ENCODE measurements around the gene LRP5.

Gene LRP5

DNA sequence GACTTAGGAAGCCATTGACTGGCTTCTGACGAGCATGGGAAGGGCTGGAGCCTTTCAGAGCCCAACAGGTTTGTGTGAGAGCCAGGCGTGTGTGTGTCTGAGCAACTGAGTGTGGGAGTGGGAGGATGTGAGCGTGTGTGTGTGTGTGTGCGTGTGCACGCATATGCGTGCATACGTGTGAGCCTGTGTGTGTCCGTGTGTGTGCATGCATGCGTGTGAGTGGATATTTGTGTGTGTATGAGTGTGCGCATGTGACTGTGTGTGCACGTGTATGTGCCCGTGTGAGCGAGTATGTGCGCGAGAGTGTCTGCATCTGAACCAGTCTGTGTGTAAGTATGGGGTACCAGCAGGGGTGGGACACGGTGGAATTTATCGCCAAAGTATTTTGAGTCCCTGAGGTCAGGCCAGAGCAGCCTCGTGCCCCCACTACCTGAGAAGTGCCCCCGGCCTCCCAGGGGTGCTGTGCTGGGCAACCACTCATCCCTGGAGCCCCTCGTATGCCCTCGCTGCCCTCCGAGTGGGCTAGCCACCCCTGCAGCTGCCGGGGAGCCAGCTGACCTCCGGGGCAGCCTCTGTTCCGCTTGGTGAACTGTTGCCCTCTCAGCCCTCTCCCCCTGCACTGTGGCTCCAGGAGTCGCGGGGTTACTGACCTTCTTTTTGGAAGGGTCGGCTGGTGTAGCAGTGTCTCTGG, 38.5 kb downstream of the LRP5 start:
- no peak for DNase-seq (ENCODE audit: low read depth)
- TF ChIP-seq, protein P1, sequence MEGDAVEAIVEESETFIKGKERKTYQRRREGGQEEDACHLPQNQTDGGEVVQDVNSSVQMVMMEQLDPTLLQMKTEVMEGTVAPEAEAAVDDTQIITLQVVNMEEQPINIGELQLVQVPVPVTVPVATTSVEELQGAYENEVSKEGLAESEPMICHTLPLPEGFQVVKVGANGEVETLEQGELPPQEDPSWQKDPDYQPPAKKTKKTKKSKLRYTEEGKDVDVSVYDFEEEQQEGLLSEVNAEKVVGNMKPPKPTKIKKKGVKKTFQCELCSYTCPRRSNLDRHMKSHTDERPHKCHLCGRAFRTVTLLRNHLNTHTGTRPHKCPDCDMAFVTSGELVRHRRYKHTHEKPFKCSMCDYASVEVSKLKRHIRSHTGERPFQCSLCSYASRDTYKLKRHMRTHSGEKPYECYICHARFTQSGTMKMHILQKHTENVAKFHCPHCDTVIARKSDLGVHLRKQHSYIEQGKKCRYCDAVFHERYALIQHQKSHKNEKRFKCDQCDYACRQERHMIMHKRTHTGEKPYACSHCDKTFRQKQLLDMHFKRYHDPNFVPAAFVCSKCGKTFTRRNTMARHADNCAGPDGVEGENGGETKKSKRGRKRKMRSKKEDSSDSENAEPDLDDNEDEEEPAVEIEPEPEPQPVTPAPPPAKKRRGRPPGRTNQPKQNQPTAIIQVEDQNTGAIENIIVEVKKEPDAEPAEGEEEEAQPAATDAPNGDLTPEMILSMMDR (IDR thresholded peaks at IDR 0.05; ENCODE audit: low read depth, low read length): no peak
- TF ChIP-seq POLR2A (IDR thresholded peaks at IDR 0.05; ENCODE audit: extremely low read depth, insufficient read length): no peak
- TF ChIP-seq MYC (IDR thresholded peaks at IDR 0.05; ENCODE audit: low read depth, low read length): no peak
- TF ChIP-seq, protein P2, sequence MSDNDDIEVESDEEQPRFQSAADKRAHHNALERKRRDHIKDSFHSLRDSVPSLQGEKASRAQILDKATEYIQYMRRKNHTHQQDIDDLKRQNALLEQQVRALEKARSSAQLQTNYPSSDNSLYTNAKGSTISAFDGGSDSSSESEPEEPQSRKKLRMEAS (IDR thresholded peaks at IDR 0.05; ENCODE audit: low read depth, low read length): no peak

DNA sequence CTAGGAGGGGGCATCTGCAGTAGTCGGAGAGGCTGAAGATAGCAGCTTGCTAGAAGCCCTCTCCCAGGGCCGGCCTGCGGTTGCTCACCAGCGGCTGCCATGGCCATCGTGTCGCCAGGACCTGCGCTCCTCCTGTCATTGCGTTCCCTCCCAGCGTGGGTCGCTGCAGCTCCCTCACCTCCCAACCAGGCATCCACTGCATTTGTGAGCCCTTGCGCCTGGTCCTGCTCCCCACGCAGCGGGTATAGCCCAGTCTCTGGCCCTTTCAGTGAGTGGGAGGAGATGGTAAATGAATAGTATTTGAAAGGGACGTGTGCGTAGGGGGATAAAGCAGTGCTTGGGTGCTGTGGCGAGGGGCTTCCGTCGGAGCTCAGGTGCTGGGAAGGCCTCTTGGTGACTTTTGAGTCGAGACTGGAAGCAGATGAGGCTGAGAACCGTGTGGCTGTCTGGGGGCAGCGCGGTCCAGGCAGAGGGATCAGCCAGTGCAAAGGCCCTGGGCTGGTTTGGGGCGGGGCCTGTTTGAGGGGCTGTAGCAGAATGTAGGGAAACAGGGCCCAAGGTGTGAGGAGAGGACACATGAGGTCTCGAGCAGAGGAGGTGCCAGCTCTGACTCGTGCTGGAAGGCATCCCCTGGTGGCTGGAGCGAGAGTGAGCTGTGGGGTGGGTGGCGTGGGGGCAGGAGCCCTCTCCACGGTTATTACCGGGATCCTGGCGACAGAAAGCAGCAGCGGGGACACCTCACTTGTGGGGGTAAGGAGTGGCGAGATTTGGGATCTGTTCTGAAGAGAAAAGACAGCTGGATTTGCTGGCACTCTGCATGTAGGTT, 39.3 kb downstream of the LRP5 start:
- TF ChIP-seq, protein P2 (IDR thresholded peaks at IDR 0.05; ENCODE audit: low read depth, low read length): no peak
- no peak for TF ChIP-seq MYC (IDR thresholded peaks at IDR 0.05; ENCODE audit: low read depth, low read length)
- TF ChIP-seq, protein P1 (IDR thresholded peaks at IDR 0.05; ENCODE audit: low read depth, low read length): no peak
- TF ChIP-seq POLR2A (IDR thresholded peaks at IDR 0.05; ENCODE audit: extremely low read depth, insufficient read length): no peak
- no peak for DNase-seq (ENCODE audit: low read depth)
- H3K4me3 ChIP-seq (ENCODE audit: low read depth, low read length): no peak overlapping the region

More for the DNA sequence above, 38.5 kb downstream of the LRP5 start:
- no peak overlapping the region for H3K4me3 ChIP-seq (ENCODE audit: low read depth, low read length)

DNA sequence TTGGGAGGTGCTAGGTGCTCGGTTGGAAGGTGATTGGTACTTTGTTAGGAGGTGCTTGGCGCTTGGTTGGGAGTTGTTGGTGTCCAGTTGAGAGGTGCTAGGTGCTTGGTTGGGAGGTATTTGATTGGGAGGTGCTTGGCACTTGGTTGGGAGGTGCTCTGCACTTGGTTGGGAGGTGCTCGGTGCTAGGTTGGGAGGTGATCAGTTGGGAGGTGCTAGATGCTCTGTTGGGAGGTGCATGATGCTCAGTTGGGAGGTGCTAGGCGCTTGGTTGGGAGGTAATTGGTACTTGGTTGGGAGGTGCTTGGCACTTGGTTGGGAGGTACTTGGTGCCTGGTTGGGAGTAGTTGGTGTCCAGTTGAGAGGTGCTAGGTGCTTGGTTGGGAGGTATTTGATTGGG, 40.2 kb downstream of the LRP5 start:
- no peak overlapping the region for H3K4me3 ChIP-seq (ENCODE audit: low read depth, low read length)
- no peak for TF ChIP-seq POLR2A (IDR thresholded peaks at IDR 0.05; ENCODE audit: extremely low read depth, insufficient read length)
- TF ChIP-seq, protein P1 (IDR thresholded peaks at IDR 0.05; ENCODE audit: low read depth, low read length): no peak
- TF ChIP-seq MYC (IDR thresholded peaks at IDR 0.05; ENCODE audit: low read depth, low read length): no peak
- TF ChIP-seq, protein P2 (IDR thresholded peaks at IDR 0.05; ENCODE audit: low read depth, low read length): no peak
- DNase-seq (ENCODE audit: low read depth): no peak

DNA sequence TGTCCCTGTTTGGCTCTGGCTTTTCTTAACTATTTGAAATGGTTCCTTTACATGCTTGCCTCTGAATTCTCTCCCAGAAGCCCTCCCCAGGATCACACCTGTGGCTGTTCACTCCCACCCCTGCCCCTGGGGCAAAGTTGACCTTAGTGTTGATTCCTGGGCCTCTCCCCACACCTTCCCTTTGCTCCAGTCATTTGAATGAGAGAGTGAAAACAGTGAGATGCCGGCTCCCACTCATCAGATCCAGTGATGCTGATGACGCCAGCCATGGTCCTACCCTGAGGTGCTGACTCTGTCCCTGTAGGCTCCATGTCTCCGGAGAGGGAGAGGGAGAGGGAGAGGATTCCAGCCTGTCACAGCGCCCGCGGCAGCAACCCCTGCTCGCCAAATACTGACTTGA, 40.7 kb downstream of the LRP5 start:
- TF ChIP-seq MYC (IDR thresholded peaks at IDR 0.05; ENCODE audit: low read depth, low read length): no peak
- TF ChIP-seq, protein P2 (IDR thresholded peaks at IDR 0.05; ENCODE audit: low read depth, low read length): no peak
- TF ChIP-seq, protein P1 (IDR thresholded peaks at IDR 0.05; ENCODE audit: low read depth, low read length): no peak
- no peak for TF ChIP-seq POLR2A (IDR thresholded peaks at IDR 0.05; ENCODE audit: extremely low read depth, insufficient read length)

DNA sequence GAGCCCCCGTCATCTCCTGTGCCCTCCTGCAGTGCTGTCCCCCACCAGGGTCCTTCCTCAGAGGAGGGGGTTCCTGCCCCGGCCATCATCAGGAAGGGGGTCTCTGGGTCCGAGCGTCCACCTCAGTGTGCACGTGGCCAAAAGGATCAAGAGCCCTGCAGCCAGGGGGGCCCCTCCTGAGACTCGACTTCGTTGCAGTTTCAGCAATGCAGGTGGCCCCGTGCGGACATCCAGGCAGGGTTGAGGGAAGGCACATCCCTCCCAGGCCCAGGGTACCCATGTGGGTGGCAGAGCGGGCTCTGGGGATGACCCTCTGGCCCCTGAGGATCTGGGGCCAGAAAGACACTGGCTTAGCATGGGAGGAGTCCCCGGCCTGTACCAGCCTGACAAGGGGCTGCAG, 41.3 kb downstream of the LRP5 start:
- DNase-seq (ENCODE audit: low read depth): no peak
- no peak overlapping the region for H3K4me3 ChIP-seq (ENCODE audit: low read depth, low read length)
- TF ChIP-seq POLR2A (IDR thresholded peaks at IDR 0.05; ENCODE audit: extremely low read depth, insufficient read length) (no peak), MYC (IDR thresholded peaks at IDR 0.05; ENCODE audit: low read depth, low read length) (no peak)
- TF ChIP-seq, protein P2 (IDR thresholded peaks at IDR 0.05; ENCODE audit: low read depth, low read length): no peak
- TF ChIP-seq, protein P1 (IDR thresholded peaks at IDR 0.05; ENCODE audit: low read depth, low read length): no peak

More for the DNA sequence above, 40.7 kb downstream of the LRP5 start:
- no peak for DNase-seq (ENCODE audit: low read depth)
- no peak overlapping the region for H3K4me3 ChIP-seq (ENCODE audit: low read depth, low read length)
